HG03066 (cell line): ENCODE data around the gene NAA30.
"Not testable (repeated sequence)": the region's sequence is repeated elsewhere in the genome, so short reads cannot be mapped to it uniquely, and the experiment has no call there.

Experiments used
- ATAC-seq: cut with Tn5 transposase; IDR thresholded peaks from one replicate; pipeline ENCODE4 v1.9.1; 2021; ENCODE audit warnings: low read depth; ENCODE audit not compliant: unreplicated experiment

NAA30 gene

GRCh38 chr14:57390037-57390805 lies at the start of gene NAA30:
NAA30 (plus strand) TSS chr14:57390586; CDS start chr14:57390958, 372 bp downstream.
- ATAC-seq = peak; percentile 85

- ATAC-seq = not testable (repeated sequence)
Observed at GRCh38 chr14:57343545-57344297, 46.7 kb upstream of the NAA30 start.

GRCh38 chr14:57345106-57345505 lies 45.3 kb upstream of the NAA30 start:
- no peak for ATAC-seq

GRCh38 chr14:57346741-57347140 lies 43.6 kb upstream of the NAA30 start:
- no peak for ATAC-seq

GRCh38 chr14:57352396-57353170 lies 37.8 kb upstream of the NAA30 start:
- no peak for ATAC-seq

- no peak for ATAC-seq
Observed at GRCh38 chr14:57355081-57355800, 35.1 kb upstream of the NAA30 start.

- no peak for ATAC-seq
Observed at GRCh38 chr14:57362361-57362760, 28.0 kb upstream of the NAA30 start.

- ATAC-seq = no peak
Observed at GRCh38 chr14:57364659-57365450, 25.5 kb upstream of the NAA30 start.

GRCh38 chr14:57370187-57370586 lies 20.2 kb upstream of the NAA30 start:
- ATAC-seq = not testable (repeated sequence)

GRCh38 chr14:57371013-57371412 lies 19.4 kb upstream of the NAA30 start:
- ATAC-seq = no peak

GRCh38 chr14:57375156-57375555 lies 15.2 kb upstream of the NAA30 start:
- ATAC-seq = no peak

- ATAC-seq = no peak
Observed at GRCh38 chr14:57378661-57379060, 11.7 kb upstream of the NAA30 start.

- no peak for ATAC-seq
Observed at GRCh38 chr14:57380935-57381334, 9.5 kb upstream of the NAA30 start.

GRCh38 chr14:57382283-57382682 lies 8.1 kb upstream of the NAA30 start:
- ATAC-seq = no peak

- ATAC-seq = no peak
Observed at GRCh38 chr14:57383125-57383745, 7.2 kb upstream of the NAA30 start.

GRCh38 chr14:57388067-57388466 lies 2.3 kb upstream of the NAA30 start:
- no peak for ATAC-seq

- peak; percentile 12 for ATAC-seq
Observed at GRCh38 chr14:57389646-57390036, 745 bp upstream of the NAA30 start.

GRCh38 chr14:57390806-57391516 lies 575 bp downstream of the NAA30 start:
- ATAC-seq = peak; percentile 40
